ENCODE data around the gene ZC3H18.

DNA sequence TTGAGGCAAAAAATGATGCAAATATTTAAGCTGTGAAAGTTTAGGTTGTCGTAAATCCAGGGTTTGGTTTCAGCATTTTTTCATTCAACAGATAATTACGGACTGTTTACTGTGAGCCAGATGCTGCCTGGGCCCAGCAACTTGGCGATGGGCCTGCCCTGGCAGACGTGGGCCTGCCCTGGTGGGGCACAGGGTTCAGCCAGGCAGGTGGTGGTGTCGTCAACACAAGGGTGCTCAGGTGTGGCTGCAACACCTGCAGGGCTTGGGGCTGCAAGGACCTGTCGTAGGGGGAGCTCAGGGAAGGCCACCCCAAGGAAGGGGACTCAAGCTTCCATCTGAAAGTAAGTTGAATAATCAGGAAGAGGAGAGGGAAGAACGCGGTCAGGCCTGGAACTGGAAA, 15.1 kb downstream of the ZC3H18 start:
- TF ChIP-seq, protein P1, sequence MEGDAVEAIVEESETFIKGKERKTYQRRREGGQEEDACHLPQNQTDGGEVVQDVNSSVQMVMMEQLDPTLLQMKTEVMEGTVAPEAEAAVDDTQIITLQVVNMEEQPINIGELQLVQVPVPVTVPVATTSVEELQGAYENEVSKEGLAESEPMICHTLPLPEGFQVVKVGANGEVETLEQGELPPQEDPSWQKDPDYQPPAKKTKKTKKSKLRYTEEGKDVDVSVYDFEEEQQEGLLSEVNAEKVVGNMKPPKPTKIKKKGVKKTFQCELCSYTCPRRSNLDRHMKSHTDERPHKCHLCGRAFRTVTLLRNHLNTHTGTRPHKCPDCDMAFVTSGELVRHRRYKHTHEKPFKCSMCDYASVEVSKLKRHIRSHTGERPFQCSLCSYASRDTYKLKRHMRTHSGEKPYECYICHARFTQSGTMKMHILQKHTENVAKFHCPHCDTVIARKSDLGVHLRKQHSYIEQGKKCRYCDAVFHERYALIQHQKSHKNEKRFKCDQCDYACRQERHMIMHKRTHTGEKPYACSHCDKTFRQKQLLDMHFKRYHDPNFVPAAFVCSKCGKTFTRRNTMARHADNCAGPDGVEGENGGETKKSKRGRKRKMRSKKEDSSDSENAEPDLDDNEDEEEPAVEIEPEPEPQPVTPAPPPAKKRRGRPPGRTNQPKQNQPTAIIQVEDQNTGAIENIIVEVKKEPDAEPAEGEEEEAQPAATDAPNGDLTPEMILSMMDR (conservative IDR thresholded peaks at IDR 0.05), result no peak
- TF ChIP-seq EZH2 (IDR thresholded peaks at IDR 0.05; ENCODE audit: low read depth), result no peak
